Ovary (tissue), 9 donors: ENCODE measurements around the gene FBXO28. TPM values are rescaled to one million over a fixed set of nuclear protein-coding genes. Genes with fewer than 3 reads are reported as not detected.

Source experiments
- DNase-seq, 5 donors: peaks; one replicate each; pipeline ENCODE4 v3.0.0-alpha.2; 2019 to 2020
- H3K27ac ChIP-seq, 2 donors: fragments of 200-600 bp; one replicate each; pipeline versions ENCODE4 v1.5.1 to v1.8.0; 2019 to 2022
- H3K27me3 ChIP-seq: fragments of 200-600 bp; one replicate; pipeline ENCODE4 v1.8.0; 2022
- H3K36me3 ChIP-seq: fragments of 200-600 bp; sonication (generic); one replicate; pipeline ENCODE4 v1.5.1; 2019
- H3K4me1 ChIP-seq: one replicate; pipeline ENCODE4 v1.8.1; 2013; ENCODE audit warnings: mild to moderate bottlenecking, moderate library complexity; ENCODE audit not compliant: insufficient read depth
- H3K4me3 ChIP-seq: fragments of 200-600 bp; sonication (generic); one replicate; pipeline ENCODE4 v1.5.1; 2017
- H3K9me3 ChIP-seq, 2 donors: fragments of 200-600 bp in 1 of 2; sonication (generic) in 1 of 2; one replicate each; pipeline versions ENCODE4 v1.5.1 to v1.8.1; 2013 to 2019; ENCODE audit warnings: mild to moderate bottlenecking in 1 of 2, moderate library complexity in 1 of 2
- CTCF ChIP-seq, 3 donors: fragments of 450-650 bp in 2 of 3; fragments of 200-600 bp in 1 of 3; IDR thresholded peaks; one replicate each; pipeline versions ENCODE4 v1.5.1 to v1.8.0; 2016 to 2022; ENCODE audit warnings: antibody characterized with exemption in 3 of 3, mild to moderate bottlenecking in 1 of 3
- EP300 ChIP-seq: sonication (generic); formaldehyde crosslinking; IDR thresholded peaks from one replicate; pipeline ENCODE4 v1.6.1; 2017; ENCODE audit warnings: antibody characterized with exemption
- POLR2A ChIP-seq: fragments of 450-650 bp; IDR thresholded peaks from one replicate; pipeline ENCODE4 v1.6.1; 2017; ENCODE audit warnings: antibody characterized with exemption, mild to moderate bottlenecking, moderate library complexity
- WGBS, 3 donors: extraction: QIAGEN DNeasy Blood & Tissue Kit in 1 of 3; methylation state at CpG; one replicate each; pipeline versions ENCODE4 v1.1.5 to v1.1.7; 2013 to 2017; 5-methylcytosine and 5-hydroxymethylcytosine counted together
- intact Hi-C, 4 donors: fragments of 100-400 bp; cut with DNase I; formaldehyde crosslinking; loops; one replicate each; pipeline versions ENCODE4 v1.11.0 to v1.15.1; 2022 to 2023
- polyA plus RNA-seq, 2 donors: library from polyadenylated mRNA; stranded (reverse); fragments of 200-250 nt in 1 of 2; fragments of 350-450 nt in 1 of 2; fragmentation: Illumina TruSeq in 1 of 2; extraction: RNeasy Lipid Tissue Mini Kit (QIAGEN cat#74804) in 1 of 2; gene quantifications; one replicate each; pipeline ENCODE4 v1.2.3, GENCODE V29; 2013 to 2014
- total RNA-seq, 7 donors: library from RNA; depleted of rRNA in 2 of 7; stranded (reverse); fragments of >200 nt in 2 of 7; fragmentation: NEBNext Ultra II Directional in 3 of 7; extraction: Animal tissue kit (Norgen Biotek cat#: 25700) in 3 of 7; gene quantifications; one replicate each; pipeline versions ENCODE4 v1.1.0 to v1.2.4, GENCODE V29; 2016 to 2023
- donor health status: DM: no; HTN: no; CAD: no; lungs with moderate emphysema.
- donor health status: DM: no; HTN: no; CAD: no.
- donor health status: Bipolar disorder and iron deficiency.
- donor health status: DM: yes; HTN: yes; CAD: no.
- donor health status: DM: no; HTN: no; CAD: no.
- donor health status: DM: yes; HTN: yes; CAD: no.

Gene FBXO28
- total and polyA plus RNA-seq, 9 donors = 11.2 to 31.7 (median 26.3) TPM

GRCh38 chr1:224067621-224068457, 46.1 kb upstream of the FBXO28 start:
- DNase-seq = no peak
- intact Hi-C loops = no loop called here
- TF ChIP-seq POLR2A (no peak), CTCF (IDR thresholded peaks at IDR 0.05) (no peak), EP300 (no peak)

GRCh38 chr1:224068458-224069072, 45.3 kb upstream of the FBXO28 start:
- WGBS, 3 donors = 63 to 74% (median 68%) methylated on average over 4 of the region's 4 CpGs
- H3K9me3 ChIP-seq = no peaks in the 10 kb centered on the region

More at GRCh38 chr1:224067621-224068457, 46.1 kb upstream of the FBXO28 start:
- WGBS, 3 donors = 30 to 38% (median 33%) methylated on average over 3 of the region's 3 CpGs
- Histone ChIP-seq H3K36me3 (no peaks in the 10 kb centered on the region), H3K27me3 (no peaks in the 10 kb centered on the region), H3K4me3 (no peak overlapping the region), H3K9me3 (no peaks in the 10 kb centered on the region), H3K4me1 (no peaks in the 10 kb centered on the region), H3K27ac (no peak overlapping the region)

GRCh38 chr1:224069138-224069537, 44.8 kb upstream of the FBXO28 start:
- no peak overlapping the region for H3K4me3 ChIP-seq
- no peak for DNase-seq
- H3K36me3 ChIP-seq = no peaks in the 10 kb centered on the region
- no peaks in the 10 kb centered on the region for H3K9me3 ChIP-seq
- WGBS, 3 donors = 17 to 28% (median 21%) methylated on average over 3 of the region's 3 CpGs
- no peaks in the 10 kb centered on the region for H3K27me3 ChIP-seq
- no peaks in the 10 kb centered on the region for H3K4me1 ChIP-seq
- intact Hi-C loops = no loop called here
- no peak overlapping the region for H3K27ac ChIP-seq
- TF ChIP-seq POLR2A = no peak
- TF ChIP-seq CTCF (IDR thresholded peaks at IDR 0.05) = no peak
- no peak for TF ChIP-seq EP300

More at GRCh38 chr1:224068458-224069072, 45.3 kb upstream of the FBXO28 start:
- no peak for TF ChIP-seq POLR2A
- TF ChIP-seq EP300 = no peak
- no peak for TF ChIP-seq CTCF (IDR thresholded peaks at IDR 0.05)
- no peak for DNase-seq
- H3K4me1 ChIP-seq = no peaks in the 10 kb centered on the region
- no peak overlapping the region for H3K4me3 ChIP-seq
- H3K36me3 ChIP-seq = no peaks in the 10 kb centered on the region
- no peaks in the 10 kb centered on the region for H3K27me3 ChIP-seq
- intact Hi-C loops = no loop called here
- no peak overlapping the region for H3K27ac ChIP-seq

GRCh38 chr1:224070521-224070920, 43.4 kb upstream of the FBXO28 start:
- WGBS, 3 donors = 64 to 70% (median 70%) methylated on average over 2 of the region's 2 CpGs
- intact Hi-C loops = no loop called here

More at GRCh38 chr1:224070521-224070920, 43.4 kb upstream of the FBXO28 start:
- H3K27me3 ChIP-seq = no peaks in the 10 kb centered on the region
- H3K36me3 ChIP-seq = no peaks in the 10 kb centered on the region
- no peaks in the 10 kb centered on the region for H3K9me3 ChIP-seq
- H3K27ac ChIP-seq = no peak overlapping the region
- TF ChIP-seq CTCF (IDR thresholded peaks at IDR 0.05) (no peak), POLR2A (no peak), EP300 (no peak)
- no peak for DNase-seq
- no peaks in the 10 kb centered on the region for H3K4me1 ChIP-seq
- H3K4me3 ChIP-seq = no peak overlapping the region
